ENCODE results near the gene MYO1D. TPM values are rescaled to one million over a fixed set of nuclear protein-coding genes. Genes with fewer than 3 reads are reported as not detected.

The MYO1D gene
- total RNA-seq, 1 donor from 2014 or later = 24.9 TPM

DNA sequence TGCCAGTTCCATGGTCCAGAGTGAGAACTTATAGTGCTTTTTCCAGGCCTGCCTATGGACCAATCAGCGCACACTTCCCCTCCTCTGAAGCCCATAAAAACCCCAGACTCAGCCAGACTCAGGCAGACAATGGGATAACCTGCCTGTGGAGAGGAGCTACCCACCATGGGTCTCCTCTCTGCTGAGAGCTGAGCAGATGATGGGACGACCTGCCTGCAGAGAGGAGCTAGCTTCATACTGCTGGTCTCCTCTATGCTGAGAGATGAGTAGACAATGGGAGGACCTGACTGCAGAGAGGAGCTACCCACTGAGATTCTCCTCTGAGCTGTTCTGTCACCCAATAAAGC is 144.7 kb downstream of the MYO1D start:
- Mint-ChIP-seq H3K27me3 (no peaks in the 10 kb centered on the region), H3K27ac (no peak overlapping the region), H3K9me3 (no peaks in the 10 kb centered on the region), H3K36me3 (peaks cover 3% of the 10 kb centered on the region), H3K4me3 (no peak overlapping the region), H3K4me1 (ENCODE audit: unreplicated experiment) (no peaks in the 10 kb centered on the region)
- TF ChIP-seq, protein P1, sequence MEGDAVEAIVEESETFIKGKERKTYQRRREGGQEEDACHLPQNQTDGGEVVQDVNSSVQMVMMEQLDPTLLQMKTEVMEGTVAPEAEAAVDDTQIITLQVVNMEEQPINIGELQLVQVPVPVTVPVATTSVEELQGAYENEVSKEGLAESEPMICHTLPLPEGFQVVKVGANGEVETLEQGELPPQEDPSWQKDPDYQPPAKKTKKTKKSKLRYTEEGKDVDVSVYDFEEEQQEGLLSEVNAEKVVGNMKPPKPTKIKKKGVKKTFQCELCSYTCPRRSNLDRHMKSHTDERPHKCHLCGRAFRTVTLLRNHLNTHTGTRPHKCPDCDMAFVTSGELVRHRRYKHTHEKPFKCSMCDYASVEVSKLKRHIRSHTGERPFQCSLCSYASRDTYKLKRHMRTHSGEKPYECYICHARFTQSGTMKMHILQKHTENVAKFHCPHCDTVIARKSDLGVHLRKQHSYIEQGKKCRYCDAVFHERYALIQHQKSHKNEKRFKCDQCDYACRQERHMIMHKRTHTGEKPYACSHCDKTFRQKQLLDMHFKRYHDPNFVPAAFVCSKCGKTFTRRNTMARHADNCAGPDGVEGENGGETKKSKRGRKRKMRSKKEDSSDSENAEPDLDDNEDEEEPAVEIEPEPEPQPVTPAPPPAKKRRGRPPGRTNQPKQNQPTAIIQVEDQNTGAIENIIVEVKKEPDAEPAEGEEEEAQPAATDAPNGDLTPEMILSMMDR (conservative IDR thresholded peaks at IDR 0.05) = no peak
- no peak for DNase-seq (ENCODE audit: extremely low spot score, unreplicated experiment)

DNA sequence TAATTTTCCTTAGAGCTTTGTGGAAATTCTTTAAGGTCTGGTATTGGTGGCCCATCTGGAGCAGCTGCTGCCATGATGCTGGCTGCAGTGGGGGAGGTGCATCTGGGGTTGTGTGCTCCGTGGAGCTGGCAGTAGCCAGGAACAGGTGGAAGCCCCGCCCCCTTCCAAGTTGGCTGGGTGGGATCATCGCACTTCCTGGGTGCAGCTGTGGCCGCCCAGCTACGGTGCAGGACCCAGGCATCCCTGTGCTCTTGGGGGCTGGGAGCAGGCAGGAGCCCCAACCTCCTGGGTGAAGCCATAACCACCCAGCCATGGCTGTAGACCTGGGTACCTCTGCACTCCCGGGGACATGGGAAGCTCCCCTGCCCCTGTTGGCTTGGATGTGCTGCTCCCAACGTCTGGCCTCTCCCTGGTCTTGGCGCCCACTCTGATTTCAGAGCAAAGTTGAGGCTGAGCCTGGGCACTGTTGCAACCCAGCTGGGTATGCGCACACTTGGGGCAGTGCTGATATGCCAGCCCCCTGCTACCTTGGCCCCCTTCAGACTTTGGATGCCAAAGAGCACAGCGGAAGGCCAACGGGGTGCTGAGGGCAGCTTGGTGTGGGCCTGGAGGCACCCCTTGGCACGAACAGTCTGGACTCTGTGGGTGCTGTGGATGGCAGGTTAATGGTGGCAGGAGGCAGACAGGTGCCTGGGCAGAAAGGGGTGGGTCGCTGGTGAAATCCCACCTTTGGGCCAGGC is 145.2 kb downstream of the MYO1D start:
- TF ChIP-seq, protein P1 (conservative IDR thresholded peaks at IDR 0.05) = no peak
- Mint-ChIP-seq H3K4me3 (no peak overlapping the region), H3K9me3 (no peaks in the 10 kb centered on the region), H3K4me1 (ENCODE audit: unreplicated experiment) (no peaks in the 10 kb centered on the region), H3K27me3 (no peaks in the 10 kb centered on the region), H3K27ac (no peak overlapping the region), H3K36me3 (peaks cover 3% of the 10 kb centered on the region)
- no peak for DNase-seq (ENCODE audit: extremely low spot score, unreplicated experiment)

DNA sequence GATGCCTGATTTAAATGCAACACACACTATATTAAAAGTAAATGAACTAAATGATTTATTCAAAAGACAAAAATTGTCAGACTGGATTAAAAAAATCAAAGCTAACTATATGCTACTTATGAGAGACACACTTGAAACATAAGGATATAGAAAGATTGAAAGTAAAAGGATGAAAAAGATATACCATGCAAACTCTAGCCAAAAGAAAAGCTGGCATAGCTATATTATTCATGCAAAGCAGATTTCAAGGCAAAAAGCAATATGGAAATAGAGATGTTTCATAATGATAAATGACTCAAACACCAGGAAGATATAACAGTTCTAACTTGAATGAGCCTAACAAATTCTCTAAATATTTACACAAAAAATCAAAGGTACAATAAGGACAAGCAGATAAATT is 149.2 kb downstream of the MYO1D start:
- peaks cover 9% of the 10 kb centered on the region for H3K36me3 Mint-ChIP-seq
- DNase-seq (ENCODE audit: extremely low spot score, unreplicated experiment) = no peak
- H3K27me3 Mint-ChIP-seq = no peaks in the 10 kb centered on the region
- TF ChIP-seq, protein P1 (conservative IDR thresholded peaks at IDR 0.05) = no peak
- H3K4me3 Mint-ChIP-seq = no peak overlapping the region
- H3K27ac Mint-ChIP-seq = no peak overlapping the region
- H3K9me3 Mint-ChIP-seq = peaks cover 5% of the 10 kb centered on the region
- no peaks in the 10 kb centered on the region for H3K4me1 Mint-ChIP-seq (ENCODE audit: unreplicated experiment)

DNA sequence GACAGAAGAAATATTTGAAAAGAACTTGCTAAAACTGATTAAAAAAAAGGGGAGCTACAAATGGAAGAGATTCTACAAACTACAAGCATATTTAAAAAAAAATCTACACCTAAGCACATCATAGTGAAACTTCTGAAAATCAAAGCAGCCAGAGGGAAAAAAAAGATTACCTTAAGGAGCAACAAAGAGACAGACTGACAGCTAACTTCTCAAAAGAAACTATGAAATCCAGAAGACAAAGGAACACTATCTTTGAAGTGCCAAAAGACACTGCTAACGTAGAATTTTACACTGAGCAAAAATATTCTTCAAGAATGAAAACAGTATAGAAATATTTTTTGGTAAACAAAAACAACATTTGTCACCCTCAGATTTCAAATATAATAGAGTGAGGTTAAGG is 151.2 kb downstream of the MYO1D start:
- DNase-seq (ENCODE audit: extremely low spot score, unreplicated experiment) = no peak
- Mint-ChIP-seq H3K27ac (no peak overlapping the region), H3K4me3 (no peak overlapping the region), H3K36me3 (peaks cover 11% of the 10 kb centered on the region), H3K9me3 (peaks cover 5% of the 10 kb centered on the region), H3K4me1 (ENCODE audit: unreplicated experiment) (no peaks in the 10 kb centered on the region), H3K27me3 (no peaks in the 10 kb centered on the region)
- TF ChIP-seq, protein P1 (conservative IDR thresholded peaks at IDR 0.05) = no peak

DNA sequence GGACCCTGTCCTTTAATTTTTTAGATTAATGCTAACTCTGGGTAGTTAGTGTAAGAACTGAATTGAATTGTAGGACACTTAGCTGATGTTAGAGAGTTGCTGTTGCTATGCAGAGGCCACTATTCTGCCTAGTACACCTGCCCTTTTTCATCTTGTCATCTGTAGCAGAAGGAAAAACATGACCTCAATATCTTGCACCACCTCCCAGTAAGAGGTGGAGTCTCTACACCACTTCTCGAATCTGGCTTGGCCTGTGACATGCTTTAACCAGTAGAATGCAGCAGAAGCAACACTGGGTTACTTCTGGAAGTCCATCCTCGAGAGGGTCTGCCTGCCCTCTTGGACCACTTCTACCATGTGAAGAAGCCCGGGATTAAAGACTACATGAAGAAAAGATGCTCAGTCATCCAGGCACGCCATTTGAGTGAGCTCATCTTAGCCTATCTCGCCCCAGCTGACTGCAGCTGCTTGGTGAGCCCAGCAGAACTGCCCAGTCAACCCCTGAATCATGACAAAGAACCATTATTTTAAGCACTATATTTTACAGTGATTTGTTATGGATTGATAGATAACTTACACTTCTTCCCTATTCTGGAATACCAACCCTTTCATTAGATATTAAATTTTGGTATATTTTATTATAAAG is 153.5 kb downstream of the MYO1D start:
- H3K27me3 Mint-ChIP-seq = no peaks in the 10 kb centered on the region
- no peak overlapping the region for H3K4me3 Mint-ChIP-seq
- H3K27ac Mint-ChIP-seq = no peak overlapping the region
- TF ChIP-seq, protein P1 (conservative IDR thresholded peaks at IDR 0.05) = no peak
- H3K36me3 Mint-ChIP-seq = peaks cover 15% of the 10 kb centered on the region
- DNase-seq (ENCODE audit: extremely low spot score, unreplicated experiment) = no peak
- peaks cover 5% of the 10 kb centered on the region for H3K9me3 Mint-ChIP-seq
- no peaks in the 10 kb centered on the region for H3K4me1 Mint-ChIP-seq (ENCODE audit: unreplicated experiment)
